22Rv1 (cell line): ENCODE data around the gene ADH5.
"Not testable (repeated sequence)": the region's sequence is repeated elsewhere in the genome, so short reads cannot be mapped to it uniquely, and the experiment has no call there.

ENCODE experiments used
- H3K27ac ChIP-seq: fragments of 450-650 bp; 2 replicates; pipeline ENCODE4 v1.5.1; 2017
- CTCF ChIP-seq: fragments of 450-650 bp; IDR thresholded peaks from 2 replicates; pipeline ENCODE4 v1.5.1; 2017; ENCODE audit warnings: mild to moderate bottlenecking
- ZFX ChIP-seq: fragments of 450-650 bp; IDR thresholded peaks from 2 replicates; pipeline ENCODE4 v1.6.1; 2017; ENCODE audit warnings: antibody characterized with exemption, borderline replicate concordance

Gene ADH5

DNA sequence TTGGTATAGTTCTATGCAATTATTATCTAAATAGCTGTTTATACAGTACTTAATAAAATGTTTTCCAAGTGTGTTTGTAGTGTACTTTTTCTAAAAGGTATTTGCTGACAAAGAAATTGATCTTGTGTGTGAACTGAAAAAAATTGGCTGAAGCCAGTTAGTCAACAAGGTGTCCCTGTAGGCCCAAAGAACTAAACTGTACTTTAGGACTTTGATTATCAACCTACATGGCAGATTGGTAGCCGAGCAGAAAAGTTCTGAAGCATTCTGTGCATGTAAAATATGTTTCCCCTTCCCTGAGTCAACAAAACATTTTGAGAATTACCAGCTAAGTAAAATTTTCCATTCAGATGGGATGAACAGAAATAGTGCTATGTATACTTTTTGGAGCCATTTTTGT lies 21.0 kb downstream of the ADH5 start:
- TF ChIP-seq ZFX, result no peak
- TF ChIP-seq CTCF, result no peak
- H3K27ac ChIP-seq, result no peak overlapping the region

DNA sequence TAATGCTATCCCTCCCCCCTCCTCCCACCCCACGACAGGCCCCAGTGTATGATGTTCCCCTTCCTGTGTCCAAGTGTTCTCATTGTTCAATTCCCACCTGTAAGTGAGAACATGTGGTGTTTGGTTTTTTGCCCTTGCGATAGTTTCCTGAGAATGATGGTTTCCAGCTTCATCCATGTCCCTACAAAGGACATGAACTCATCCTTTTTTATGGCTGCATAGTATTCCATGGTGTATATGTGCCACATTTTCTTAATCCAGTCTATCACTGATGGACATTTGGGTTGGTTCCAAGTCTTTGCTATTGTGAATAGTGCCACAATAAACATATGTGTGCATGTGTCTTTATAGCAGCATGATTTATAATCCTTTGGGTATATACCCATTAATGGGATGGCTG lies 23.1 kb downstream of the ADH5 start:
- H3K27ac ChIP-seq, result not testable (repeated sequence)

DNA sequence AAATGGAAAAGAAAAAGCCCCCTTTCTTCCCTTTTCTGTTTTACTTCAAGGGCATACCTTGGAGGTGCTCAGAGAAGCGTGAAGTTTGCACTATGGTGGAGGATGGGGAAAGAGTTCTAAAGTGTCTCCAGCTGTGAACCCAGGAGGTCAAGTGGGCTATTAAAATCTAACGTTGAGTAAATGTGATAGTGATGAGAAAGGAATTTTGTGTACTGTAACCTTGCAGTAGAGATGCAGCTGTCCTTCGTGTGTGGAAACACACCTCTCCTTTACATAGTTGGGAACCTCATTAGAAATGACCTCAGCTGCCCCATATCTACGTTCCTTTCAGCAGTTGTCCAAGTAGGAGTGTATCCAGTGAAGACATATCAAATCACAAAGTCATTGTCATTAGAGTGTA lies 26.5 kb downstream of the ADH5 start:
- no peak overlapping the region for H3K27ac ChIP-seq
- TF ChIP-seq CTCF (no peak), ZFX (no peak)

DNA sequence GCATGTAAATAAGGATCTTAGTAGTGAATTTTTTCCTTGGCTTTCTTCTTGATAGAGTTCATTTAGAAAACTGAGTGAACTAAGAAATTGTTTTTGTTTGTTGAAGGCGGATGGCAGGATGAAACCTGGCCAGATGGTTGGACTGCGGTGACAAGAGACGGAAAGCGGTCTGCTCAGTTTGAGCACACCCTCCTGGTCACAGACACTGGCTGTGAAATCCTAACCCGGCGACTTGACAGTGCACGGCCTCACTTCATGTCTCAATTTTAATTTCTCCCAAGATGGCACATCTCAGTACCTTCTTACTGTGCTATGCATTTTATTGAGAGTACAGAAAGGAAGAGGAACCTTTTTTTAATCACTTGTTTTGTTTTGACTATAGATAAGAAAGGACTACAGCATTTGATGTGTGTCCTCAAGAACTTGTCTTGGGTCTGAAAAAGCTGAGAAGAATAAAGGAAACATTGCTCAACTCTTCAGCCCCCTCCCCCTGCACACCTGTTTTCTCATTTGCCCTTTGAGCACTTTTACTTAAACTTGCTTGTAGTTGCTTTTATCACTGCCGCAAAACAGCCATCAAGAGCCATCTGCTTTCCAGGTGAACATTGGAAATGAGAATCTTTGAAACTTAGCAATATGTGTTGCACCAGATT lies 27.4 kb downstream of the ADH5 start:
- H3K27ac ChIP-seq, result no peak overlapping the region
- TF ChIP-seq ZFX (no peak), CTCF (no peak)

- no peak for TF ChIP-seq ZFX
- no peak for TF ChIP-seq CTCF
Measured at GRCh38 chr4:99059550-99059949, 29.0 kb downstream of the ADH5 start.

DNA sequence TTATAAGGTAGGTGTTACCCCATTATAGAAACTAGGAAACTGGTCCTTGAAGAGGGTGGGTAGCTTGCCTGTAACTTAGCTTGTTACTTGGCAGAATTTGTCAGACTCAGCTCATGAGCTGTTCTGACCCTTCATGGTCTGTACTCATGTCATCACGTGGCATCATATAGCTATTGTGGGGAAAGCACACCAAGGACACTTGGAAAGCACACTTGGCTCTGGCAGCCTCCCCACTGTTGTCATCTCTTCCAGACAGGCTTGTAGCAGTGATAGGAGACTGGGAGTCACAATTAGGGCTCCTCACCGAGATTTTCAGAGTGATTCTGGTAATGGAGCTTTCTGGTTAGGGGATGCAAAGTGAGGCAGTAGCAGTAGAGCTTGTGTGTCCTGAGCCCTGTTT lies 30.4 kb downstream of the ADH5 start:
- H3K27ac ChIP-seq, result no peak overlapping the region
- TF ChIP-seq ZFX (no peak), CTCF (no peak)

More at GRCh38 chr4:99059550-99059949, 29.0 kb downstream of the ADH5 start:
- no peak overlapping the region for H3K27ac ChIP-seq

GRCh38 chr4:99054428-99054994 lies 34.1 kb downstream of the ADH5 start:
- H3K27ac ChIP-seq, result no peak overlapping the region
- TF ChIP-seq ZFX, result no peak
- no peak for TF ChIP-seq CTCF

DNA sequence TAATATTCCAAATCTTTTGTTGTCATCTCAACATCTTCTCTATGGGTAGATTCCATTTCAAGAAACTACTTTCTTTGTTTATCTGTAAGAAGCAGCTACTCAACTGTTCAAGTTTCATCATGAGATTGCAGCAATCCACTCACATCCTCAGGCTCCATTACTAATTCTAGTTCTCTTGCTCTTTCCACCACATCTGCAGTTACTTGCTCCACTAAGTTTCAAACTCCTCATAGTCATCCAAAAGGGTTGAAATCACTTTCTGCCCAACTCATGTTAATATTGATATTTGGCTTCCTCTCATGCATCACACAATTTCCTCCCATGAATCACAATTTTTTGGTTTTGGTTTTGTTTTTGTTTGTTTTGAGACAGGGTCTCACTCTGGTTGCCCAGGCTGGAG lies 35.7 kb downstream of the ADH5 start:
- TF ChIP-seq ZFX (no peak), CTCF (no peak)

More for the DNA sequence above, 35.7 kb downstream of the ADH5 start:
- H3K27ac ChIP-seq, result no peak overlapping the region
